Measurements from ENCODE around the gene MC1R. TPM values are rescaled to one million over a fixed set of nuclear protein-coding genes. Genes with fewer than 3 reads are reported as not detected.

Gene MC1R
- total RNA-seq, result 10.8 and 11.0 TPM in 2 replicates

DNA sequence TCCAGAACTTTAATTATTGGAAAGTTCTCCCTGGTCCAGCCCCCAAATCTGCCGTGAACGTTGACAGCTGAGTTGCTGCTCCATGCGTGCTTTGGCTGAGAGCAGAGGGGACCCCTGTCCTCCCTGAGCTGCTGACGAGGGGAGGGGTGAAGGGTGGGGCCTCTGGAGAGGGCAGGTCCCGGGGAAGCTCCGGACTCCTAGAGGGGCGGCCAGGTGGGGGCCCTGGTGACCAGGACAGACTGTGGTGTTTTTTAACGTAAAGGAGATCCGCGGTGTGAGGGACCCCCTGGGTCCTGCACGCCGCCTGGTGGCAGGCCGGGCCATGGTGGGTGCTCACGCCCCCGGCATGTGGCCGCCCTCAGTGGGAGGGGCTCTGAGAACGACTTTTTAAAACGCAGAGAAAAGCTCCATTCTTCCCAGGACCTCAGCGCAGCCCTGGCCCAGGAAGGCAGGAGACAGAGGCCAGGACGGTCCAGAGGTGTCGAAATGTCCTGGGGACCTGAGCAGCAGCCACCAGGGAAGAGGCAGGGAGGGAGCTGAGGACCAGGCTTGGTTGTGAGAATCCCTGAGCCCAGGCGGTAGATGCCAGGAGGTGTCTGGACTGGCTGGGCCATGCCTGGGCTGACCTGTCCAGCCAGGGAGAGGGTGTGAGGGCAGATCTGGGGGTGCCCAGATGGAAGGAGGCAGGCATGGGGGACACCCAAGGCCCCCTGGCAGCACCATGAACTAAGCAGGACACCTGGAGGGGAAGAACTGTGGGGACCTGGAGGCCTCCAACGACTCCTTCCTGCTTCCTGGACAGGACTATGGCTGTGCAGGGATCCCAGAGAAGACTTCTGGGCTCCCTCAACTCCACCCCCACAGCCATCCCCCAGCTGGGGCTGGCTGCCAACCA is at the start of gene MC1R:
MC1R (plus strand) TSS at position 410 of the 895 bp plus-strand sequence; CDS start at position 807, 397 bp downstream.

DNA sequence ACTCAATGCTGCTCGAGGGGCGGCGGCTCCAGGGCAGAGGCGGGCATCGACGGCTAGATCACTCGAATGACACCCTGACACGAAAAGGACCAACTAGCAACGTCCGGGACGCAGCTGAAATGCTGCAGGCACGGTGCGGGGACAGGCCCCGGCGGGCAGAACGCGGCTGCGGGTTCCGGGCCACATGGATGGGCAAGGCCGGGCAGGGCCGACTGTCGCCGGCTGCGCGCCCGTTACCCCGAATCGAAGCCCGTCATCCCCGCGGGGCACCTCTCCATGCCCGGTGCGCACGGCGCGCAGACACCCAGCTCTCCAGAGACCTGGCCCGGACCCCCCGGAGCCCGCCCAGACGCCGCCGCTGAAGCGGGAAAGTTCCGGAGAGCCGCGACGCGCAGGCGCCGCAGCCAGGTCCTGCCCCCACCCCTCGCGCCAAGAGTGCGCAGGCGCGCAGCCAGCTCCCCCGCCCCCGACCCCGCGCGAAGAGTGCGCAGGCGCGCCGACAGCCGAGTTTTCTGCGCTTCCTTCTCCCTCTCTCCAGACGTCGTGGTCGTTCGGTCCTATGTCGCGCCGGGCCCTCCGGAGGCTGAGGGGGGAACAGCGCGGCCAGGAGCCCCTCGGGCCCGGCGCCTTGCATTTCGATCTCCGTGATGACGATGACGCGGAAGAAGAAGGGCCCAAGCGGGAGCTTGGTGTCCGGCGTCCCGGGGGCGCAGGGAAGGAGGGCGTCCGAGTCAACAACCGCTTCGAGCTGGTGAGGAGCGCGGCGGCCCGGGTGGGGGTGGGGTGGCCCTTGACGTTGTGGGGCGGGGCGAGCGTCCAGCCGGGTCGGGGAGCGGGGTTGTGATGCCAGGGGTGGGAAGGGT is 45.3 kb upstream of the MC1R start, which contains the start of gene TCF25:
TCF25 (plus strand) TSS at position 484 of the 863 bp plus-strand sequence; CDS start at position 560, 76 bp downstream.

DNA sequence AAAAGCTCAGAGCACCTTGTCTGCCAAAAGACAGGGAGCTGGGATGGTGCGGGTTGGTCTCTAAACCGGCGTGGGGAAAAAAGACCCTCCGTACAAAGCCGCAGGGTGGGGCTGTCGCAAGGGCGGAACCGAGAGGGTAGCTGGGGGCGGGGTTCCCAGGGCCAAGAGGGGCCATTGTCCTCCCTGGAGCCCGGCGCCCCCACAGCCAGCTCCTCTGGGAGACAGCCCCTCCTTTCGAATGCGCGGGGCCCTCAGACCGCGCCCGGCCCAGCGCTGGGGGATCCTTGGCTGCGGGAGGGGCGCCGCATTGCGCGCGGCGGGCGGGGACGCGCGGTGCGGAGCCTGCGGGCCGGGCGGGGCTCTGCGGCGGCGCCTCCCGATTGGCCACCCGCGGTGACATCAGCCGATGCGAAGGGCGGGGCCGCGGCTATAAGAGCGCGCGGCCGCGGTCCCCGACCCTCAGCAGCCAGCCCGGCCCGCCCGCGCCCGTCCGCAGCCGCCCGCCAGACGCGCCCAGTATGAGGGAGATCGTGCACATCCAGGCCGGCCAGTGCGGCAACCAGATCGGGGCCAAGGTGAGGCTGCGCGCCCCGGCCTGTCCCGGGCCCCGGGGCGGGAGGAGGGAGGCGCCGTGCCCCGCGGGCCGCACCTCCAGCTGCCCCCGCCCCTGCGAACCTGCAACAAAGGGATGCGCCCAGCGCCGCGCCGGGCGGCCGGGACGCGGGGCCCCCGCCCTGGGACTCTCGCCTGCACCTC is 4.4 kb downstream of the MC1R start, which contains the start of gene TUBB3:
TUBB3 (plus strand) TSS at position 459 of the 756 bp plus-strand sequence; CDS start at position 519, 60 bp downstream.

Other genes with a start within 250 kb of the MC1R start
- 43.2 and 54.9 TPM in 2 replicates for gene CDK10, start 232.2 kb upstream of the MC1R start, total RNA-seq
- 9.9 and 19.3 TPM in 2 replicates for gene SPATA2L, start 217.2 kb upstream of the MC1R start, total RNA-seq
- gene VPS9D1, start 198.0 kb upstream of the MC1R start, total RNA-seq, result 9.0 and 15.6 TPM in 2 replicates
- gene ZNF276, start 197.3 kb upstream of the MC1R start, total RNA-seq, result 7.2 and 8.2 TPM in 2 replicates
- 14.4 and 26.9 TPM in 2 replicates for gene FANCA, start 102.2 kb upstream of the MC1R start, total RNA-seq
- 1.6 and 4.0 TPM in 2 replicates for gene SPIRE2, start 90.4 kb upstream of the MC1R start, total RNA-seq
- 142 and 146 TPM in 2 replicates for gene TCF25, start 45.3 kb upstream of the MC1R start, total RNA-seq
- 365 and 394 TPM in 2 replicates for gene TUBB3, start 4.5 kb downstream of the MC1R start, total RNA-seq
- 95.7 and 135 TPM in 2 replicates for gene DEF8, start 29.9 kb downstream of the MC1R start, total RNA-seq
- gene DBNDD1, start 100.6 kb downstream of the MC1R start, total RNA-seq, result under 0.01 and 0.53 TPM in 2 replicates
- gene PRDM7, start 158.5 kb downstream of the MC1R start, total RNA-seq, result not detected in 2 replicates